SK-N-MC (cell line): ENCODE measurements around the gene RTKN.

ENCODE experiments used
- EZH2 ChIP-seq: fragments of 200-600 bp; sonication (generic); IDR thresholded peaks from one replicate; pipeline ENCODE4 v1.6.1; 2017; ENCODE audit warnings: antibody characterized with exemption
- FOXP2 ChIP-seq: optimal IDR thresholded peaks from 2 replicates; pipeline ENCODE3; 2011; ENCODE audit warnings: mild to moderate bottlenecking, moderate library complexity; ENCODE audit not compliant: insufficient read depth; ENCODE audit errors: extremely low read length, control extremely low read depth

DNA sequence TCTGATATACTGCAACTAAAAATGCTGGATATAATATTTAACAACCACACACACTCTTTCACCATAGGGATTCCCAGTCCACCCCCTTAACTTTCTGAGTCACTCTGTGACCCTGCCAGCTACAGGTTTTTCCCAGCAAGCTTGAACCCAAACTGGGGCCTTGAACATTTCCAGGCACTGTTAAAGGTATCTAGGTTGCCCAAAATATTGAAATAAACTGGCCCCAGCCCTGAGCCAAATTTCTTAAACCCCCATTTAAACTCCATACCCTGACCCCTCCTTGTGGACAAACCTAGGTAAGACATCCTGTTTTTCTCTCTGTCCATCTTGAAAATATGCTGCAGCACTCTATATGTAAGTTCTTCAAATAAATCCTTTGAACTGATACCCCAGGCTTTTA lies 42.0 kb downstream of the RTKN start:
- TF ChIP-seq EZH2 (no peak), FOXP2 (no peak)
